GM13977 (cell line): ENCODE results near the gene PPM1A.

Source experiments
- DNase-seq: peaks from one replicate; pipeline ENCODE4 v3.0.0; 2012; ENCODE audit warnings: low spot score
- CTCF ChIP-seq: IDR thresholded peaks from 2 replicates; pipeline ENCODE4 v1.5.1; 2012; ENCODE audit warnings: mild to moderate bottlenecking, control low read depth; ENCODE audit not compliant: insufficient read depth; ENCODE audit errors: extremely low read depth, missing control alignments
- in situ Hi-C: fragments of 300-500 bp; cut with MboI; formaldehyde crosslinking; loops from one replicate; pipeline ENCODE4 v1.12.0; 2022; ENCODE audit warnings: low sequenced_read_pairs, low pct_unique_long_range_greater_than_20kb, mixed read lengths, inconsistent platforms; ENCODE audit not compliant: unreplicated experiment

PPM1A gene

GRCh38 chr14:60275932-60276331 lies 26.9 kb downstream of the PPM1A start:
- no peak for DNase-seq
- in situ Hi-C loops: no loop called here
- no peak for TF ChIP-seq CTCF

- no peak for TF ChIP-seq CTCF
- in situ Hi-C loops: no loop called here
- DNase-seq: no peak
Measured at GRCh38 chr14:60276347-60276746, 27.3 kb downstream of the PPM1A start.

GRCh38 chr14:60277605-60278190 lies 28.7 kb downstream of the PPM1A start:
- in situ Hi-C loops: no loop called here

GRCh38 chr14:60278350-60278749 lies 29.3 kb downstream of the PPM1A start:
- DNase-seq: no peak
- TF ChIP-seq CTCF: no peak
- in situ Hi-C loops: no loop called here

More at GRCh38 chr14:60277605-60278190, 28.7 kb downstream of the PPM1A start:
- no peak for TF ChIP-seq CTCF
- DNase-seq: no peak

- TF ChIP-seq CTCF: no peak
- in situ Hi-C loops: no loop called here
Measured at GRCh38 chr14:60287452-60287851, 38.4 kb downstream of the PPM1A start.

GRCh38 chr14:60288279-60288678 lies 39.3 kb downstream of the PPM1A start:
- TF ChIP-seq CTCF: no peak
- no peak for DNase-seq
- in situ Hi-C loops: no loop called here

More at GRCh38 chr14:60287452-60287851, 38.4 kb downstream of the PPM1A start:
- no peak for DNase-seq

GRCh38 chr14:60294411-60295069 lies 45.5 kb downstream of the PPM1A start:
- in situ Hi-C loops: no loop called here
- TF ChIP-seq CTCF: no peak
- DNase-seq: no peak
